ENCODE results near the gene RESP18.
A peak's percentile ranks its signal among the peaks of the same experiment; 100 is the strongest.
"Not testable (repeated sequence)": the region's sequence is repeated elsewhere in the genome, so short reads cannot be mapped to it uniquely, and the experiment has no call there.

The RESP18 gene

GRCh38 chr2:219325136-219325535 is 7.4 kb downstream of the RESP18 start:
- no peak for DNase-seq

DNA sequence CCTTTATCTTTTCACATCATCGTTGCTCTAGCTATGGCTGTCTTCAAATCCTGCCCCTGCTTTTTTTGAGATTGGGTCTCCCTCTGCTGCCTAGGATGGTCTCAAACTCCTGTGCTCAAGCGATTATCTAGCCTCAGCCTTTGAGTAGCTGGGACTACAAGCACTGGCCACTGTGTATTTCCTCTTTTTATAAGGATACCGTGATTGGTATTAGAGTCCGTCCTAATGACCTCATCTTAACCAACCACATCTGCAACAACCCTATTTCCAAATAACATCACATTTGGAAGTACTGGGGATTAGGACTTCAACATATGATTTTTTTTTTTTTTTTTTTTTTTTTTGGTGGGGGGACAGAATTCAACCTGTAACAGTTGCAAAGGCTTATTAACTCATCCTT is 9.1 kb downstream of the RESP18 start:
- DNase-seq: peak; percentile 45 to 66 (median 62)

DNA sequence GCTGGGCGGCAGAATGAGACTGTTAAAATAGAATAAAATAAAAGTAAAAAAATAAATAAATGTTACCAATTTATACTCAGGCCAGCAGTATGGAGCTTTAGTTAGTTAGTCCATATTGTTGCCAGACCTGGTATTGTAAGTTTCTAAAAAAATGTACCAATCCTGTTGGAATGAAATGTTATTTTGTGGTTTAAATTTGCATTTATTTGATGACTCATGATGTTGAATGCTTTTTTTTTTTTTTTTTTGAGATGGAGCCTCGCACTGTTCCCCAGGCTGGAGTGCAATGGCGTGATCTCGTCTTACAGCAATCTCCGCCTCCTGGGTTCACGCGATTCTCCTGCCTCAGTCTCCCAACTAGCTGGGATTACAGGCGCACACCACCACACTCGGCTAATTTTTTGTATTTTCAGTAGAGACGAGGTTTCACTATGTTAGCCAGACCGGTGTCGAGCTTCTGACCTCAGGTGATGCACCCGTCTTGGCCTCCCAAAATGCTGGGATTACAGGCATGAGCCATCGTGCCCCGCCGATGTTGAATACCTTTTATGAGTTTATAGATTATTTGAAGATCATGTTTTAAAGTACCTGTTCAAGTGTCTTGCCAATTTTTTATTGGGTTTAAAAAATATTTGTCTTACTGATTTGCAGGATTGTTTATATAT is 17.6 kb downstream of the RESP18 start:
- DNase-seq: no peak

DNA sequence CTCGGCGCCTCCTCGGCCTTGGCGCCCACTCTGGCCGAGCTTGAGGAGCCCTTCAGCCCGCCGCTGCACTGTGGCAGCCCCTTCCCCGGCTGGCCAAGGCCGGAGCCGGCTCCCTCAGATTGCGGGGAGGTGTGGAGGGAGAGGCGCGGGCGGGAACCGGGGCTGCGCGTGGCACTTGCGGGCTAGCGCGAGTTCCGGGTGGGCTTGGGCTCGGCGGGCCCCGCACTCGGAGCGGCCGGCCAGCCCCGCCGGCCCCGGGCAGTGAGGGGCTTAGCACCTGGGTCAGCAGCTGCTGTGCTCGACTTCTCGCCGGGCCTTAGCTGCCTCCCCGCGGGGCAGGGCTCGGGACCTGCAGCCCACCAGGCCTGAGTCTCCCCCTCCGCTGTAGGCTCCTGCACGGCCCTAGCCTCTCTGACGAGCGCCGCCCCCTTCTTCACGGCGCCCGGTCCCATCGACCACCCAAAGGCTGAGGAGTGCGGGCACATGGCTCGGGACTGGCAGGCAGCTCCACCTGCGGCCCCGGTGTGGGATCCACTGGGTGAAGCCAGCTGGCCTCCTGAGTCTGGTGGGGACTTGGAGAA is 19.8 kb downstream of the RESP18 start:
- DNase-seq: not testable (repeated sequence)

- DNase-seq: no peak
Observed at GRCh38 chr2:219309278-219309677, 23.3 kb downstream of the RESP18 start, which contains the start of gene PTPRN. PTPRN (minus strand) TSS chr2:219309401; CDS start chr2:219309332, 69 bp downstream.

GRCh38 chr2:219308142-219309101 is 24.1 kb downstream of the RESP18 start:
- peak; percentile 77 to 91 (median 83) for DNase-seq

- DNase-seq: no peak
Observed at GRCh38 chr2:219306047-219306446, 26.5 kb downstream of the RESP18 start.

- DNase-seq: no peak
Observed at GRCh38 chr2:219304223-219304622, 28.3 kb downstream of the RESP18 start.

DNA sequence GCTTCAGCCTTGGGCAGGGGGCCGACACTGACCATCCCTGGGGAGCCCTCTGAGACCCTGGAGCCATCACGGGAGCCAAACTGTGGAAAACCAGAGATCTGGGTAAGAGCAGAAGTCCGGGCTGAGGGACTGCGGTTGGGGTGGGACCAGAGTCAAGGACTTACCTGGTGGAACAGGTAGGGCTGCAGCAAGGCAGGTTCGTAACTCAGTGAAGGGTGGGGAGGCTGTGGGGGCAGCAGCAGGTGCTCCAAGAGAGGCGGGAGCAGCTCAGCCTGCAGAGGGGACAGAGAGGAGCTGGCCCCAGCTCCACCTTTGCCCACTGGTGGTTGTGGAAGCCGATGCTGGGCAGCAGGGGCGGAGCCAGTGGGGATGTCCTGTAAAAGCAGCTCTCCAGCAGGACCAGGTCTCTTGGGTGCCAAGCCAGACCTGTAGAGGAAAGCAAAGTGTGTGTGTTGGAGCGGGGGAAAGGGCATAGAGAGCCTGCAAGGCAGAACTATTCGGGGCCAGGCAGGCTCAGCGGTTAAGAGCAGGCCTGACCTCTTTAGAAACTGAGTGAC is 30.1 kb downstream of the RESP18 start:
- DNase-seq: no peak

DNA sequence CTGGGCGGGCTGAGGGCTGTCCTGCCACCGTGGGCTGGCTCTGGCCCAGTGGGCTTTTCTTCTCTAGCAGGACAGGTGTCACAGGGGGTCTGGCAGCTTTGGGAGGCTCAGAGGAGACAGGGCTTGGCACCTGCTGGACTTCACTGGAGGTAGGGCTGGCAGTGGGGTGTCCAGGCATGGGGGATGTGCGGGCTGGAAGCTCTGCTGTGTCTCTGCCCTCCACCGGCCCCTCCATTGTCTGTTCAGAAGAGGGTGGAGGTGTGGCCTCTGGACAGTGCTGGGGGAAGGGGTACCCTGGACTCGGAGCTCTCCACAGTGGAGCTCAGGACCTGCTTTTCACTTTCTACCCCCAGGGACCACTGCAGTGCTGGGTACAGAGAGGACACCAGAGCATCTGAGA is 32.5 kb downstream of the RESP18 start:
- DNase-seq: no peak

DNA sequence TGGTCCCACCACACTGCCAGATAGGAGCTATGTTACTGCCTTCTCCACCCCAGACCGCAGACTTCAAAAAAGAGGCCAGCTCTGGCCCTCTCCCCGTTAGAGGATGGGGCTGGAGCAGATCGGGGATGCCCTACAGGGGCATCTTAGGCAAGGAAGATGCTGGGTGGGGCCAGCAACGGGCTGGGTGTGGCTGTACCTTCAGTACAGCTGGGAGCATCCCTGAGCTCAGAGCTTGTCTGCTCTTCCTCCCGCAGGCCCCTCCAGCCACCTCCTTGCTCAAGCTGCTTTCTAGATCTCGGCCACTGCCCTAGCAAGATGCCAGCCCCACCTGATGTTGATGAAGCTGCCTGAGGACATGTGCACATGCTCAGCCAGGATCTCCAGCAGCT is 33.2 kb downstream of the RESP18 start:
- no peak for DNase-seq

DNA sequence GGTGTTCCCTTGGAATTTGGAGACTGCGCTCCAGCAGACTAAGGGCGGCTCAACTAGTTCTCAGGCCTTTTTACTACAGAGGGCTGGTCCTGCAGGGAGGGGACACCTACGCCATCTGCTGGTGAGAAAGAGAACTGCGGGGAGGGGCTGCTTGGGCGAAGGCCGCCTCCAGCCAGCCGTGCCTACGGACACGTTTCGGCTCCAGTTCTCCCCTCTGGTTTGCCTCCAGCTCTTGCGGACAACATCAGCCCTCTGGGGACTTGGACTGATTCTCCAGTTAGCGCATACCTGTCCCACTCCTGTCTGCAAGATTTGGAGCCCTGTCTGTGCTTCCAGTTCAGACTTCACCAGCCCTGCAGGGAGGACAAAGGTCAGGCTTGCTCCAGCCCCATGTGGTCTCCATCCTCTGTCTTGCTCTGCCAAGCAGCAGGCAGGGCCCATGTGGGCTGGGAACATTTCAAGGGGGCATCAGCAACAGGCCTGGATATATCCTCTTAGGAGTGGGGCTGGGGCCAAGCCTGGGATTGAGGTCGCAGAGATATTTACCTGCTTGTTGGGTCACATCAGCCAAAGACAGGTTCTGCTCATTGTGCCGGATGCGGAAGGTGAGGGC is 33.7 kb downstream of the RESP18 start:
- peak; percentile 80 to 91 (median 89) for DNase-seq

DNA sequence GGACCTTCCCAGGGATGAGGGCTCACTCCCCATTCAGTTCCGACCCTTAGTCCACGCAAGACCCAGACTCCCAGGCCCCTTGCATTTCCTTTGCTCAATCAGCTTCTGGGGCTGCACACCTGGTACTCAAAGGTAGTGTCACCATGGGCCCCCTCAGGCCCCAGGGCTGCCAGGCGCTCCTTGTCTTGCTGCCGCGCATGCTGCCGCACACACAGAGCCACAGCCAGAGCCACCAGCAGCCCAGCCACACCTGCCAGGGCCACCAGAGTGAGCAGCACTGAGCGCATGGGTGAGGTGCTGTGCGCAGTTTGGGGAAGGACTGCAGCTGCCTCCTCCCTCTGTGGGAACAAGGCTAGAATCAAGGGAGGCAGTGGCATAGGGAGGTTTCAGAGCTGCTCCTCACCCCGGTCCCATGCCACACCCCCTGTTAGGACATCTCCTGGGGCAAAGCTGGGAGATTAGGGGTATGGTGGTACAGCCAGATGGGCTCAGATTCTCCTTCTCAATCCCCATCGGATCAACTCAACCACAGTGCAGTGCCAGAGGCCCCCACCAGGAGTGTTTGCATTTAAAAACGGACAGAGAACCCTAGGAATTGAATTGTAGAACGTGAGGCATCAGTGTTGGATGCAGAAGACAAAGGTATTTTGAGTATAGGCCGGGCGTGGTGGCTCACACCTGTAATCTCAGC is 34.6 kb downstream of the RESP18 start:
- peak; percentile 14 to 32 (median 24) for DNase-seq

DNA sequence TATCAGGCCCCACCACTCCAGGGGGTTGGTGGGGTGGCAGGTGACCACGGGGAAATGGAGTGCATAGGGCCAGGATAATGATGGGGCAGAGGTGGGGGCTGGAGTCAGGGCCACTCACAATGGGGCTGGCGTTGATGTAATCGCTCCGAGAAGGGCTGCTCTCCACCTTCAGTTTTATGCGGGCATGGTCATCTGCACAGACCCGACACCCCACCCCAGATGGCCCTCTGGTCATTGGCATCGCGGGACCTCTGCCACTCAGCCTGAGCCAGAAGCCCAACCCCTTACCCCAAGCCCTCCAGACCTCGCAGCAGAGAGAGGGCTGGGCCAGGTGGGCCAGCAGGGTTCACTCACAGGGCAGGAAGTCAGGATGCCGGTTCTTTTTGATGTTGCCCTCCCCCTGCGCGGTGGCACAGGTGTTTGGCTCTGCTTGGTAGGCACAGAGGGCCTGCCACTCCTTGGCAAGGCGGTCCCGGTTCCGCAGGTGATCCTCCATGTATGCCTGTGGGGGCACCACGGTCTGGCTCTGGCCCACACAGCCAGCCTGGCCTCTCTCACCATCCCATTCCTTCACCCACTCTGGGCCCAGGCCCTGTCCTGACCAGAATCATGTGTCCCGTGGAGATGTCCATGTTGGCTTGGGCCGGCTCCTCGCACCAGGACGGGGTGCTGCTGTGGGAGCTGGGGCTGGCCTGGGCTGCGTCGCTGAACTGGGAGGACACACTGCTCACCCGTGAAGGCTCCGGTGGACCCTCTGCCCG is 35.7 kb downstream of the RESP18 start:
- DNase-seq: no peak

DNA sequence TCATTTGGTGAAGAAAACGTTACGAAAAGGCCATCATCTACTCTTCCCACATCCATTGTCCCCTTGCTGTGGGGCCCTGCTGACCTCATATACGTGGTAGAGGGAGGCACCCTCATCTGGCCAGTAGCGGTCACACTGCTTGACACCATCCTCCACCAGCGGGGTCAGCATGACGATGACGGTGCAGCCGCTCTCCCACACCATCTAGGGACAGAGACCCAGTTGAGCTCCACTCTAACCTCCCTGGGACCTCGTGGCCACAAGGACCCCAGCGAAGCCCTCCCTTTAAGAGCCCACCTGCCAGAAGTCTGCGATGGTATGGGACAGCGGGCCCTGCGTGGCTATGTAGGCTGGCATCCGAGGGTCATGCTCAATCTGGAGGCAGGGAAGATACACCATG is 36.4 kb downstream of the RESP18 start:
- no peak for DNase-seq

- peak; percentile 80 to 94 (median 85) for DNase-seq
Observed at GRCh38 chr2:219294356-219295351, 37.9 kb downstream of the RESP18 start.

GRCh38 chr2:219293736-219294231 is 38.8 kb downstream of the RESP18 start:
- DNase-seq: no peak

GRCh38 chr2:219292616-219293015 is 39.9 kb downstream of the RESP18 start:
- DNase-seq: no peak

DNA sequence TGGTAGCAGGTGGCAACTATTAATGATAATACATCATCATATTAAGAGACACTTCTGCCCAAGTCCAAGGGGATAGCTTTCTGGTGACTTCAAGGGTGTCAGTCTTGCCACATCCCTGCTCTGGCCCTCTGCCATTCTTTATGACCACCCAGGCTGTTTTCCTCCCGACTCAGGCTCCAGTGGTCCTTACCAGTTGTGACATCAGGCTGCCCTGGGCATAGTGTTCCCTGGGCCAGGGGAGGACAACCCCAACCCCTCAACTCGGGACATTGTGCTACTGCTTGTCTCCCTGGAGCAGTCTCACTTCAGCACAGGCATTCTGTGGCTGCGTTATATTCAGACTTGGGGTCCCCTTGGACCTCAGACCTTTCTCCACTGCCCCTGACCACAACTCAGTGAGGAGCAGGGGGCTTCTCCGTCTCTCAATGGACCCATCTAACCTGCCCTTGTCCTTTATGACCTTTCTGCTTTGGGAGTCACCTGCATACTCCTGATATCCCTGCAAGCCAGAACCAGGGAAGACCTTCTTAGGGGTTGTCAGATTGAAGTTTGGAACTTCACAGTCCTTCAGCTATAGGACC is 40.5 kb downstream of the RESP18 start:
- no peak for DNase-seq

Measured in suppressor macrophage treated with lipopolysaccharide for 1 hour (primary cell).